ENCODE measurements around the gene KIF21A.
"Not testable (repeated sequence)": the region's sequence is repeated elsewhere in the genome, so short reads cannot be mapped to it uniquely, and the experiment has no call there.

KIF21A gene, protein sequence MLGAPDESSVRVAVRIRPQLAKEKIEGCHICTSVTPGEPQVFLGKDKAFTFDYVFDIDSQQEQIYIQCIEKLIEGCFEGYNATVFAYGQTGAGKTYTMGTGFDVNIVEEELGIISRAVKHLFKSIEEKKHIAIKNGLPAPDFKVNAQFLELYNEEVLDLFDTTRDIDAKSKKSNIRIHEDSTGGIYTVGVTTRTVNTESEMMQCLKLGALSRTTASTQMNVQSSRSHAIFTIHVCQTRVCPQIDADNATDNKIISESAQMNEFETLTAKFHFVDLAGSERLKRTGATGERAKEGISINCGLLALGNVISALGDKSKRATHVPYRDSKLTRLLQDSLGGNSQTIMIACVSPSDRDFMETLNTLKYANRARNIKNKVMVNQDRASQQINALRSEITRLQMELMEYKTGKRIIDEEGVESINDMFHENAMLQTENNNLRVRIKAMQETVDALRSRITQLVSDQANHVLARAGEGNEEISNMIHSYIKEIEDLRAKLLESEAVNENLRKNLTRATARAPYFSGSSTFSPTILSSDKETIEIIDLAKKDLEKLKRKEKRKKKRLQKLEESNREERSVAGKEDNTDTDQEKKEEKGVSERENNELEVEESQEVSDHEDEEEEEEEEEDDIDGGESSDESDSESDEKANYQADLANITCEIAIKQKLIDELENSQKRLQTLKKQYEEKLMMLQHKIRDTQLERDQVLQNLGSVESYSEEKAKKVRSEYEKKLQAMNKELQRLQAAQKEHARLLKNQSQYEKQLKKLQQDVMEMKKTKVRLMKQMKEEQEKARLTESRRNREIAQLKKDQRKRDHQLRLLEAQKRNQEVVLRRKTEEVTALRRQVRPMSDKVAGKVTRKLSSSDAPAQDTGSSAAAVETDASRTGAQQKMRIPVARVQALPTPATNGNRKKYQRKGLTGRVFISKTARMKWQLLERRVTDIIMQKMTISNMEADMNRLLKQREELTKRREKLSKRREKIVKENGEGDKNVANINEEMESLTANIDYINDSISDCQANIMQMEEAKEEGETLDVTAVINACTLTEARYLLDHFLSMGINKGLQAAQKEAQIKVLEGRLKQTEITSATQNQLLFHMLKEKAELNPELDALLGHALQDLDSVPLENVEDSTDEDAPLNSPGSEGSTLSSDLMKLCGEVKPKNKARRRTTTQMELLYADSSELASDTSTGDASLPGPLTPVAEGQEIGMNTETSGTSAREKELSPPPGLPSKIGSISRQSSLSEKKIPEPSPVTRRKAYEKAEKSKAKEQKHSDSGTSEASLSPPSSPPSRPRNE (N-terminal part only)

DNA sequence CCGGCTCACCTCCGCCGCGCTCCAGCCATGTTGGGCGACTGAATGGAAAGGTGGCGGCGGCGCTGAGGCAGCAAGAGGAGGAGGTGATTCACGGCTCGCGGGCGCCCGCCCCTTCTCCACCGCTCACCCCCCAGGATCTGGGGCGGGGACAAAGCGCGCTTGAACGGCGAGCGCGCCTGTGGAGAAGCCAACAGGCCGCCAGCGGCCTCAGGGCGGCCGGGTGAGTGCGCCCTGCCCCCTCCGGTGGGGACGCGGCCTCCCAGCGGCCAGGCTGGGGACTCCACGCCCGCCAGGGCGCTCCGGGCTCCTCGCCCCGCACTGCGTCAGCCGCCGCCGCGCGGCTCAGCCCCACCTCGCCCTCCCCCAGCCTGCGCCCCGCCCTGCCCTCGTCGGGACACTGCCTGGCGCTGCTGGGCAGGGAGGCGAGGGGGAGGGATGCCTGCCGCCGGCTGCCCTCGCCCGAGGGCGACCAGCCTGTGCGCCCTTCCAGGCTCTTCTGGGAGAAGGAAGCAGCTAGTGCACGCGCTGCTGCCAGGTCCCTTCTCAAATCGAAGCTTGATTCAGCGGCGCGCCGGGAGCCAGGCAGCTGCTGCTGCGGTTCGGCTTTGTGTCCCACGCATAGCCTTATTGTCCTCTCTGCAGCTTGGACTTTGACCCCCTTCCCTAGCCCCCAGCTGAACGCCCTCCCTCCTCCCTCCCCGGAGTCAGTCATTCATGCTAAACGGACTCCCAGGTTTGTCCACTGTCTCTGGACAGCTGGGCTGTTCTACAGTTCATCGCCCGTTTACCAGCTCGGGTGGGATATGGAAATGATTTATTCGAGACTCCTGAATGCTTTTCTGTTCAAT lies at the start of gene KIF21A:
Gene KIF21A, minus strand, starts transcription at position 40 of the 848 bp plus-strand sequence. CDS start 150 bp downstream, outside the sequence.
- peak; percentile 87 to 93 for DNase-seq

DNA sequence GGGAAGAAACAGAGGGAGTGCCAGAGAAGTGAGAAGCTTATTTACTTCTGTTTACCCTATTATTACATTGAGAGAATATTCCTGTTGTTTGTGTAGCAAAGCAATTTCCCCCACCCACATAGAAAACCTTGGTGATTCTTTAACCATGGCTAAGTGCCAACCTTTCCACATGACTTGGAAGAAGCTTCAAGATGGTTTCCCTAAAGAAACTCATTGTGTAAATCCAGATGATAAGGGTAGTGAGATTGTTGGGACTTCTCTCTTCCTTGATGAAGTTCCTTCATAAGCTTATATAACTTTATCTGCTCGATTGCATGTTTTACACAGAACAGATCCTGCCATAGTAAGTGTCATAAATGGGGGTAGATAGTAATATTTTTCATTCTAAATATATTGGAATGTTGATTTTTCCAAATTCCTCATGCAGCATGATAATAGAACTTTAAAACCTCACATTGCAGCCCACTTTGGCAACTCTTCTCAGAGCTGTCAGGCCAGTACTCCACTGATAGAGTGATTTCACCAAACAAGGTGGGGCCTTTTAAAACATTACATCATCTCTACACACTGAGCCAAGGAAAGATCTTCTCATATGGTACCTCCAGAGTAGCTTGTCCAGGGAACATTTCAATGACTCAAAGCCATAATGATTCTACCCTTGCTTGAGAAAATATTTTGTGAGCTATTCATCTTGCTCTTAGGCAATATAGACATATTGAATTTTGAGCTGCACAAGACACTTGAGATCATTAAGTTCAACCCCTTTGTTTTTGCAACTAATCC lies 47.8 kb upstream of the KIF21A start:
- DNase-seq = no peak

DNA sequence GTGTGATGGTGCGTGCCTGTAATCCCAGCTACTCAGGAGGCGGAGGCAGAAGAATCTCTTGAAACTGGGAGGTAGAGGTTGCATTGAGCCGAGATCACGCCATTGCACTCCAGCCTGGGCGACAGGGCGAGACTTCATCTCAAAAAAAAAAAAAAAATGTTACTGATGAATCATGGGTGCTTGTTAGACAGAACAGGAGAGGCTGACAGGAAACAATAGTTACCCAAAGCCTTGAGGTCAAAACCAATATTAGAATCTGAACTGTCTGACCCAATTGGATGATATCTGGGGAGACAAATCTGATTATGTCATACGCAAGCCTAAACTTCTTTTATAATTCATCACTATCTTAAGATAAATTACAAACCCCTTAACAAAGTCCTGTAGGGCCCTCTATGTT lies 40.7 kb upstream of the KIF21A start:
- no peak for DNase-seq

DNA sequence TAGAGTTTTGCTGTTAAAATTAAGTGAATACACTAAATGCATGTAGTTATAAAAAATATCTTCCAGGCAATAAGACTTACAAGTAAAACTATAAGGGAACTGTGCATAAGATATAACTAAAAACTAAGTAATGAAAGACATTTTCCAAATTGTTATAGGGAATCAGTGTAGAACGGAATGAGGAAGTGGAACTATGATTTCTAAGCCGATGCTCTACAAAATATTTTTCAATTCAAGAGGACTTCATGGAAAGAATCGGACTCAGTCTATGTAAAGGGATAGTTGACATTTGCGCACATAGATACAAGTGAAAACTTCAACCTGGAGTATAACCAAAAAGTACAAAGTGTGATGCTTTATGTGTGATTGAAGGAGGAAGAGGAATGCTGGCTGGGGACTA lies 40.1 kb upstream of the KIF21A start:
- DNase-seq = no peak

DNA sequence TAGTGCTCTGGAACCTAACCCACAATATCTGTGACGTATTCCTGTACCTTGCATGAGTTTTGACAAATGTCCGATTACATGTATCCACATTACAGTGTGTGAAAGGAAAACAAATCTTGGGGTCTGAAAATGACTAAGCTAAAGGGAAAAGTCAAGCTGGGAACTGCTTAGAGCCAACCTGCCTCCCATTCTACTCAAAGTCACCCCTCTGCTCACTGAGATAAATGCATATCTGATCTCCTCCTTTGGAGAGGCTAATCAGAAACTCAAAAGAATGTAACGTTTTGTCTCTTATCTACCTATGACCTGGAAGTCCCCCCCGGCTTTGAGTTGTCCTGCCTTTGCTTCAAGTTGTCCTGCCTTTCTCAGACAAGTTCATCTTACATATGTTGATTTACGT lies 34.0 kb upstream of the KIF21A start:
- DNase-seq = no peak

DNA sequence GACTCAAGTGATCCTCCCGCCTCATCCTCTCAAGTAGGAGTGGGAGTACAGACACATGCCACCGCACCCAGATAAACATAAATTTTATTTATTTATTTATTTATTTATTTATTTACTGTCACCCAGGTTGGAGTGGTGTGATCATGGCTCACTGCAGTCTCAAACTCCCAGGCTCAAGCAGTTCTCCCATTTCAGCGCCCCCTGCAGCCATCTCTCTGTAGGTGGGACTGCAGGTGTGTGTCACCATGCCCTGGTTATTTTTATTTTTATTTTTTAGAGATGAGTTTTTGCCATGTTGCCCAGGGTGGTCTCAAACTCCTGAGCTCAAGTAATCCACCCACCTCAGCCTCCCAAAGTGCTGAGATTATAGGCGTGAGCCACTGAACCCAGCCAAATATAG lies 33.2 kb upstream of the KIF21A start:
- DNase-seq = no peak

DNA sequence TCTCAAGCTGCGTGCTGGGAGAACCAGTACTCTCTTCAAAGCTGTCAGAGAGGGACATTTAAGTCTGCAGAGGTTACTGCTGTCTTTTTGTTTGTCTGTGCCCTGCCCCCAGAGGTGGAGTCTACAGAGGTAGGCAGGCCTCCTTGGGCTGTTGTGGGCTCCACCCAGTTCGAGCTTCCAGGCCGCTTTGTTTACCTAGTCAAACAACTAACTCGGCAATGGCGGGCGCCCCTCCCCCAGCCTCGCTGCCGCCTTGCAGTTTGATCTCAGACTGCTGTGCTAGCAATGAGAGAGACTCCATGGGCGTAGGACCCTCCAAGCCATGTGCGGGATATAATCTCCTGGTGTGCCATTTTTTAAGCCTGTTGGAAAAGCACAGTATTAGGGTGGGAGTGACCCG lies 32.2 kb upstream of the KIF21A start:
- DNase-seq = not testable (repeated sequence)

DNA sequence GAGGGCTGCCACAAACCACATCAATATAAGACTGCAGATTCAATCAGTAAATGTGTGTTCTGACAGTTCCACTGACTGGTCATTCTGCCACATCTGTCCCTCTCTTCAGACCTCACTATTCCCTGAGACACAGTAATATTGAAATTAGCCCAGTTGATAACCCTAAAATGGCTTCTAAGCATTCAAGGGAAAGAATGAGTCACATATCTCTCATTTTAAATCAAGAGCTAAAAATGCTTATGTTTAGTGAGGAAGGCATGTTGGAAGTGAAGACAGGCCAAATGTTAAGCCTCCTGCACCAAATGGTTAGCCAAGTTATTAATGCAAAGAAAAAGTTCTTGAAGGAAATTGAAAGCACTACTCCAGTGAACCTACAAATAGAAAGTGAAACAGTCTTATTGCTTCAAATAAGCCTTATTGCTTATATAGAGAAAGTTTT lies 24.5 kb upstream of the KIF21A start:
- peak in 1 of 2 donors; percentile 31 for DNase-seq

DNA sequence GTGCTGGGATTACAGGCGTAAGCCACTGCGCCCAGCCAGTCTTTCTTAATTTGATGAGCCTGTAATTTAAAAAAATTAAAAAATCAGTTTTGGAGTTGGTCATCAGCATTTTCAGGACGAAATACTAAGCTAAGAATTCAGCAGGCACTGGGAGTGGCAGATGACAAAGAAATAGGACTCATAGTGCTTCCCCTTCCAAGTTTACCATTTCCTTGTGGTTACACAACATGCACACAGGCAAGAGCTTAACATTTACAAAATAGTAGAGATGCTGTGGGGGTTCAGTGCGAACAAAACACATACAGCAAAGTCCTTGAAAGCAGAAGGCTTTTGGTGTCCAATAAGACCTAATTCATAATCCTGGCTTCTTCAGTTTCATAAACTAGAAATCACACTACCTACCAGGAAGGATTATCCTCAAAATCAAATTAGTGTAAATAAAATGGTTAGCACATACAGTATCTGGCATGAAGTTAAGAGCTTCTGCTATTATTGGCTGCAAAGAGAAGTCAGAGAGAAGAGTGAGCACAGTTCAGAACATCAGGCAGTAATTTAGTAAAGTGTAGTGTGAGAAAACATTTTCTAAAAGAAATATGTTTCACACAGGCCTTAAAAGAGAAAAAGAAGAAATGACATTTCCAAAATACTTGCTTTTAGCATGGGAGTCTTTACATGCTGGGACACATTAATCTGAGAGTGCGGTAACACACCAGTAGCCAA lies 22.2 kb upstream of the KIF21A start:
- DNase-seq = no peak

DNA sequence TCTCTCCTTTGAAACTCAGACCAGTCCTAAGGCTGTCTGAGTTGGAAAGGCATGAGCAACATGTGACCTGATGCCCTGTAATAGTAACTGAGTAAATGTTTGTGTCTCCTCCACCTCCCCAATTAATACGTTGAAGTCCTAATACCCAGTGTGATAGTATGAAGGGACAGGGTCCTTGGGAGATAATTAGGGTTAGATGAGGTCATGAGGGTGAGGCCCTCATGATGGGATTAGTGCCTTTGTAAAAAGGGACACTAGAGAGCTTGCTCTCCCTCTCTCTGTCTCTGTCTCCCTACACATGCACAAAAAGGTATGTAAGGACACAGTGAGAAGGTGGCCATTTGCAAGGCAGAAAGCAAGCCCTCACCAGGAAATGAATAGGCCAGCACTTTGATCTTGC lies 18.1 kb upstream of the KIF21A start:
- DNase-seq = no peak

DNA sequence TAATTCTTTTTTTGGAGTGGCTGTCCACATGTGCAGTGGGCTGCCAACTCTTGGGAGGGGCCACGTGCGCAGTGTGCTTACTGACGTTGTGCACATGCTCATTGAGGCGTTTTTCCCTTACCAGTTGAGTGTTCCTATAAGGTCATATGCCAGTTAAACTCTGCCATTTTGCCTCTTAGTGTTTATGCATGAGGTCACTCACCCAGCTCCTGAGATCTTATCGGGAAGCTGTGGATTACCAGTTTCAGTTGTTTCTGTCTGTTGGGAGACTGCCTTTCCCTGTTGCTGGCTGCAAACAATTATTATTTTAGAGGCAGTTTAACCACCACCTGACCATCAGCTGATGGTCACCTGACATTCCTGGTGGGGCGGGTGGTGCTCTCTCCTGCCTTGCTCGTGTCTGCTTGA lies 16.1 kb upstream of the KIF21A start:
- DNase-seq = no peak

DNA sequence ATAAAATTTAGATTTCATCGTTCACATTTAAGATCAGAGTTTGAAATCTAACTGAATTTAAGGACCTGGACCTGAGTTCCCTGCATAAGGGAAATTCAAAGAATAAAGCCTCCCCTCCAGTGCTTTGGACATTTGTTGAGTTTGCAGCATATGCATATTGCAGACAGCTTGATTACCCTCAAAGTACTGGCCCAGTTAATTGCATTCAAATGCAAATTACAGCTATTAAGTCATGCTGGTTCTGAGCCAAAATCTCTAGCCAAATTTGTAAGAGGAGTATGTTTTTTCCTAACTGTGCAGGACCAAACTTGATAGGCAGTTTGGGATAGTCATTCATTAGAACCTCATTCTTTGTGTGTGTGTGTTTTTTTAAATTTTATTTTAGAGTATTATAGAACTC lies 9.1 kb upstream of the KIF21A start:
- DNase-seq = no peak

DNA sequence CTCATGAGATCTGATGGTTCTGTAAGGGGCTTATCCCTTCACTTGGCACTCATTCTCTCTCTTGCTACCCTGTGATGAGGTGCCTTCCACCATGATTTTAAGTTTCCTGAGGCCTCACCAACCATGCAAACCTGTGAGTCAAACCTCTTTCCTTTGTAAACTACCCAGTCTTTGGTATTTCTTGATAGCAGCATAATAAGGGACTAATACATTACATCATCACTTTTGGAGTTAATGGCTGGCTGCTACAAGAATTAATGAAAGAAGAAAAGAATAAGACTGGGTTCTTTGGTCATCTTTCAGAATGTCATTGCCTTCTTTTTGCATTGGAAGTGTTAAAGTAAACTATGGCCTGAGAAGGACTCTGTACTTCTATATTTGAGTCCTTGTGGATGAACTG lies 5.1 kb upstream of the KIF21A start:
- no peak for DNase-seq

DNA sequence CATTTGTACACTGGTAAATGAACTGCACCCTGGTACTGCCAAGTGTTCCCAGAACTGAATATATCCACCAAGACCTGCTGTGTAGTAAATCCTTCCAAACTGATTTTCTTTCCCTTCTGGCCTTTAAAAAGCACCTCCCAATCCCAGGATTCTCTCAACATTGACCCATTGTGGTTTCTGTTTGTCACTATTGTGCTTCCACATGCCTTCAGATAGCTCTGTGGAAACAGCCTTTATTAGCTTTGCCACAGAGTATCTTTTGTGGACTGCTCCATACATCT lies 949 bp upstream of the KIF21A start:
- DNase-seq = no peak

DNA sequence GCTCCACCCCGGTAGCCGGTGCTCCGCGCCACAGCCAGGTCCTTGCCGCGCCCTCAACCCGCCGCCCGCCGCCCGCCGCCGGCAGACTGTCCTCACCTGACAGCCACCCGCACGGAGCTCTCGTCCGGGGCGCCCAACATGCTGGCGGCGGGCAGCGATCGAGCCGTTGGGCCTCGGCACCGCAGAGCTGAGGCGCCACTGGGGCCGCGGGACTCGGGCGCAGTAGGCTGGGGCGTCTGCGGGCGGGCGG lies 164 bp downstream of the KIF21A start:
- no peak for DNase-seq

DNA sequence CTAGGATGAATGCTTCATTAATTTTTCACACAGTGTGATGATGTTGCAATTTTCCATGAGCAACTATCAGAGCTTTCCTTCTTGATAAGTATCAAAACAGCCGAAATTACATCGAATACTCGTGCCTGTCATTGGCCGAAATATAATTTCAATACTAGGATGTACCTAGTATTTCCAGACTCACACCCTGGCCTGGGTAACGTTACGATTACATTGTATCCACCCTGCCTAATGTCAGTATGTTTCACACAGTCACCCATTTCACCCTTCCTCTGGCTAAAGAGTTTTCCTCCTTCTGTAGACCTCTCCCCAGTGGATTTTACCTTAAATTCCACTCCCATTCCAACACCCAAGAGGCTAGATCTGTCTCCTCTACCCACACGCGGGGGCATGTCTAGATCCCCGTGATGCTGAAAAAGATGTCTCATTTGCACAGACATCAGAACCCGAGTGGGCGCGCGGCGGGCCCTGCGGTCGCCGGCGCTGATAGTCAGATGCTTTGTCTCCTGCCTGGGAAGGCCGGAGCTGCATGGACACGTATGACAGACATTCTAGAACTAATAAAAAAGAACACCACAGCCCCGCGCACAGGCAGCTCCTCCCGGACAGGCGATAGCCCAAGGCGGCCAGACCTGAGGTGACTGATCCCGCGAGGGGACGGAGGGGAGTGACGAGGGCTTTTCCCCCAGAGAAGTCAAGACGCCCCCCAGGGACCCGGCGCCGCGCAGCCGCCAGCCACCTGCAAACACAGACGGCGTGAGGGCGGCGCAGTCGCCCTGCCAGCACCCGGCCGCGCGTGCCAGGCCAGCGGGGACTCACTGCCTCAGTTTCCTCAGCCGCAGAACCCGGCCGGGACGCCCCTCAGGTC lies 723 bp downstream of the KIF21A start:
- peak; percentile 2 to 33 for DNase-seq

DNA sequence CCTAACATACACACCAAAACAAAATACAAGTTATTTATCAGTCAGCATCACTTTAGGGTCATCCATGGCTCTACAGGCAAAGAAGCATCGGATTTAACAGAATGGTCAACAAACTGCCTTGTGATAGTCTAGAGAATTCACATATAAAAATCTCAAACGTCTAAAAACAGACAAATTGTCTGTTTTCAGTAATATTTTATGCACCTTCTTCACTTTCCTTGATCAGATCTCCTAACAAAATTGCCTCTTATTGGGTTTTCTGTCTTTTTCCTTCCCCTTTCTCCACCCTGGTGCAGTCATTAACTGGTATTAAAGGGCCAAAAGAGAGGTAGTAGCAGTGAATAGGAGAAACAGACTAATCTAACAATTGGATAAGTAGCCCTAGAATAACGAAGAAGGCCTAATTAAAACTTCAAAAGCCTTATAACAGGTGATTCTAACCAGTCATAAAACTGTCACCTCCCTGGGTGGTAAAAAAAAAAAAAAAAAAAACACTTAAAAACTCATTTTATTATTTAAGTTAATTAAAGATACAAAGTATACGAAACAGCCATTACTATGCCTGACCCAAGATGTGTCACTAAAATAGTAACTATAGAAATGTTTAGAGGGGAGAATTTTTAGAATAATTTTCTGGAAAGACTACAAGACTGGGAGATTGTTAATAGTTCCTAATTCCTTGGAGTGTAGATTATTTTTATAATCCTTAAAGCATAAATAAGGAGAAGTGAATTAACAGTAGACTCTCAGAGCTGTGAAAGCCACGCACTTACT lies 1.5 kb downstream of the KIF21A start:
- no peak for DNase-seq

DNA sequence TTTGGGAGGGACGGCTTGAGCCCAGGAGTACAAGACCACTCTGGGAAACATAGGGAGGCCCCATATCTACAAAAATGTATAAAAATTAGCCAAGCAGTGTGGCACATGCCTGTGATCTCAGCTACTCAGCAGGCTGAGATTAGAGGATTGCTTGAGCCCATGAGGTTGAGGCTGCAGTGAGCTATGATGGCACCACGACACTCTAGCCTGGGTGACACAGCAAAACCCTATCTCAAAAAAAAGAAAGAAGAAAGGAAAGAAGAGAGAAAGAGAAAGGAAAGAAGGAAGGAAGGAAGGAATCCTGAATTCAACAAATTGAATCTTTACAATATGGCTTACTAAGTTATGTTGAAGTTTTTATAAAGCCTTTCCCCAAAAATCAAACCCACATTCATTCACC lies 2.1 kb downstream of the KIF21A start:
- no peak for DNase-seq

DNA sequence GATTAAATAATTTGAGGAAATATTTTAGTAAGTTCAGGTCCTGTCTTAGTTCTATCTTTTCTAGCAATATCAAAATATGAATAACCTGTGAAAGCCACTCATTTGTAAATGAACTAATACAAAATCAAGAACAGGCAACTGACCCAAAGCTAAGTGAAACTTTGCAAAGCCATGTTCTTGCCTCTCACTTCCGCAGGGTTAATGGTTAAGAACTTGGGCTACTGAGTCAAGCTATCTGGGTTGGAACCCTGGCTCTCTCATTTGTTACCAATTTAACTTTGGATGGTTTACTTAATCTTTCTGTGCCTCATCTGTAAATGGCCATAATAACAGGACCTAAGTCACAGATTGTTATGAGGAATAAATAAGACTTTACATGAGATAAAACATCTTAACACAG lies 2.8 kb downstream of the KIF21A start:
- DNase-seq = no peak
